Measurements from ENCODE around the gene HDAC7.
"Not testable (repeated sequence)": the region's sequence is repeated elsewhere in the genome, so short reads cannot be mapped to it uniquely, and the experiment has no call there.

The HDAC7 gene

DNA sequence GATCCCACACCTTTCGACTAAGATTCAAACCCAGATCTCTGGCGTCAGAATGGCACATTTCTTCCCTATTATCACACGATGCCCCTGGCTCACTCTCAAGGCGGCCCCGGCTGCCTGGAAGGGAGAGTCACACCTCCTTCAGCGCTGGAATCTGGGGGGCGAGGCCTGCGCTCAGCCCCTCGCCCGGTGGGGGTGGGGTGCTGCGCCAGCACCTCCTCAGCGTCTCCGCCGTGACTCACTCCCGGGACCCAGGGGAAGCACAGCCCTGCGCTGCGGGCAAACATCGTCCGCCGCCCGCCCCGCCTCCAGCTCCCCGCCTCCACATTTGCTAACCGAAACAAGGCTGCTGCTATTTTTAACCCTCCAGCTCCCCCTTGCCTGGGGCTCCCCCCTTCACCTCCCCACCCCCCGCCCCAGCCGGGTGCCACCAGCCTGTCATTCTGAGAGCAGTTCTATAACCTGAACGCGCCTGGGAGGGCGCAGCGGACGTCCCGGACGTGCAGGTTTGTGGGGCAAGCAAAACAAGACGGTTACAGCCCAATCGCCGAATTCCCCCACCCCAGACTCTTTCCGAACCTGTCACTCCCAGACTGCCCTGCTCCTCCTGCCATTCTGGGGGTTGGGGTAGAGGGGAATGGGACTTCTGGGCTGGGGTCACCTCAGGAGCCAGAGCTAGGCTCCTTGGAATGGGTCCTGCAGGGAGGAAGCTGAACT is 6.7 kb downstream of the HDAC7 start:
- DNase-seq (ENCODE audit: low read depth in 2 of 2): peak; percentile 89

DNA sequence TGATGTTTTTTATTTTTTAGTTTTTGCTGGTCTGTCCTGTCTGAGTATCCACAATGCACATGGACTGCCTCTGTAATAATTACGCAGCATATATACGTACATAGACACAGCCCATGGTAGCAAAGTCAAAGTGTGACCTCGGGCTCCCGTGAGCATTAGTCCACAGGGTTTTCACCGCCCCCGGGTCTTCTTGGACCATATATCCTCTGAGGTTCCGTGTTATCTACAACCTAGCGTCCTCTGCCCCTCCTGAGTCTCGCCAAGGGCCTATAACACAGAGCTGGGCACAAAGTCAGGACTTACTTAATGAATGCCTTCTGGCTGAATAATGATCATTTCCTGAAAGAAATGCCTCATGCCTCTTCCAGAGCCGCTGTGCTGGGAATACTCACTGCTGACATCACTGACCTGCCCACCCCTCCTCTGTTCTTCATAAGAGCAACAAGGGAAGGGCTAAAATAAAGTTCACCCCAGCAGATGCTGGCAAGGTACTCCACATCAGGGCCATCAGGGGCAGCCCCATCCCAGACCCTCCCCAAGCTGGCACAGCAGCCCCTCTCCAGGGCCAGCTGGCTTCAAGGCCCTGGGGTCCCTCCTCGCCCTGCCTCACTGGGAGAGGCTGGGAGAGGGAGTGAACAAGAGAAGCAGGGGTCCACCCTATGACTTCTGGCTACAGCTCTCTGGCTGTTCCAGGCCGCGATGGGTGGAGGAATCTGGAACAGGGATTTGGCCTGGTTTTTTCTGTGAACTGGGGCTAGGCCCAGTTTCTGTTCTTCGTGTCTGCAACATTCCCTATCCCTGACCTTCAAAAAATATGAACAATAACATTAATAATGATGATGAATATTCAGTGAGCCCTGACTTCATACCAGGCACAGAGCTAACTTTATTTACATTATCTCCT is 7.9 kb downstream of the HDAC7 start:
- DNase-seq (ENCODE audit: low read depth in 2 of 2): no peak

DNA sequence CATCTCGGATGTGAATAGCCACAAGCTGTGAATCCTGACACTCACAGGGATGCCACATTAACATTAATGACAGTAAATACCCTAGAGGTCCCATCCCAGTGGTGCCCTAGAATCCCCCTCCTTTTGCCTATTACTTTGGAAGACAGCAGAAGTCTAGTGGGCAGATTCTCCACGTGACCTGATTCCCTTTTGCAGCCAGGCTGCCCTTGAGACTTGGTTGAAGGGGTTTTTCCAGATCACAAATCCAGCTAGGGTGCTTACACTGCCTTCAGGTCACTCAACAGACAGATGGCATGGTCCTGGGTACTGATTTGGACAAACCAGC is 8.7 kb downstream of the HDAC7 start:
- no peak for DNase-seq (ENCODE audit: low read depth in 2 of 2)

DNA sequence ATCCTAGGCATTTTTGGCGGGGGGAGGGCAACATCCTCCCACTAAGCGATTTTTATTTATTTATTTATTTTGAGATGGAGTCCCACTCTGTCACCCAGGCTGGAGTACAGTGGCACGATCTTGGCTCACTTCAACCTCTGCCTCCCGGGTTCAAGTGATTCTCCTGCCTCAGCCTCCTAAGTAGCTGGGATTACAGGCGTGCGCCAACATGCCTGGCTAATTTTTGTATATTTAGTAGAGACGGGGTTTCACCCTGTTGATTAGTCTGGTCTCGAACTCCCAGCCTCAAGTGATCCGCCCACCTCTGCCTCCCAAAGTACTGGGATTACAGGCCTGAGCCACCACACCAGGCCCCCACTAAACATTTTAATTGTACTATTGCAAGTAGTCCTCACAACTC is 10.2 kb downstream of the HDAC7 start:
- DNase-seq (ENCODE audit: low read depth in 2 of 2): not testable (repeated sequence)

GRCh38 chr12:47808574-47809365 is 10.9 kb downstream of the HDAC7 start:
- DNase-seq (ENCODE audit: low read depth in 2 of 2): no peak

DNA sequence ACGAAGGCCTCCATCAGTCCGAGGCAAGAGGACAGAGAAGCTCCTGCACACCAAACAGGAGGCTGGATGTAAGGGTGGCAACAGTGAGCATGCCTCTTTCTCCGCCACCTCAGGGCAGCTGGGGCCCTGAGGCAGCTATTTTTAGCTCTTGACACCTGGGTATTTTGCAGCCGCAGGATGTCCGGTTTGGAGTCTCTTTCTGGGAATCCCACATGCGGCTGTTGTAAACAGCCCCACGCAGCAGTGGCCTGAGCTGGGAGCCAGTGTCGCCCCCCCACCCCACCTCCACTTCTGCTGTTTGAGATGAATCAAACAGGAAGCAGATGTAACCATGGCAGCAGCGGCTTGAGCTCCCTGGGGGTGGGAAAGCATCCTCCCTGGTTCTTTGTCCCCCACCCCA is 11.7 kb downstream of the HDAC7 start:
- peak; percentile 64 to 66 for DNase-seq (ENCODE audit: low read depth in 2 of 2)

- no peak for DNase-seq (ENCODE audit: low read depth in 2 of 2)
Measured at GRCh38 chr12:47807338-47807737, 12.4 kb downstream of the HDAC7 start.

GRCh38 chr12:47805417-47805816 is 14.3 kb downstream of the HDAC7 start:
- DNase-seq (ENCODE audit: low read depth in 2 of 2): no peak

- no peak for DNase-seq (ENCODE audit: low read depth in 2 of 2)
Measured at GRCh38 chr12:47804171-47804570, 15.5 kb downstream of the HDAC7 start.

DNA sequence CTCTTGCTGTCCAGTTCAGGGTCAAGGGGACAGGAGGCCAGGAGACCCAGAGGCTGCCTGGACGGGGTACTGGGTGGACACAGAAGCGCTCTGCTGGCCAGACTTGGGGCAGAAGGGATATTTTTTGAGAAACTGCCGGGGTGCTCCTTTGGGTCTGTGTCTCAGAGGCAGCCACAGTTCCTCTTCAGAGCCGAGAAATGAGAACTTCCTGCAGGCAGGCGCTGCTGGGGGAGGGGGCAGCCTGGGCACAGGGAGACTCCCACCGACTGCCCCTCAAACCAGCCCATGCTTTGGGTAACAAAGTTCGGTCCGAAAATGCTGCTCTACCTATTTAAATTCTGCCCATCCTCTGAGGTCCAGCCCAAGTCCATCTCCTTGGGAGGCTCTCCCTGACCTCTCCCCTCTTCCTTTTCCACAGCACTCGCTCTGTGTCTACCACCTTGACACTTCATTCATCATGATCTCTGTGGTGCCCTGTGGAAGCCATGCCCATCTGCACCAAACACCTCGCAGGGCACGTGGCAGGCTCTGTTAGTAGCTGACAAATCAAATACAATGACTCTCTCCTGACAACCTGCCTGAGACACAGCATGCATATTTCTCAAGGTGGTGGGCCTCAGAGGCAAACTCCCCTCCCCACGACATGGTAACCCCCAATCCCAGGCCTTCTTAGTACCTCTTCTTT is 16.4 kb downstream of the HDAC7 start:
- no peak for DNase-seq (ENCODE audit: low read depth in 2 of 2)

DNA sequence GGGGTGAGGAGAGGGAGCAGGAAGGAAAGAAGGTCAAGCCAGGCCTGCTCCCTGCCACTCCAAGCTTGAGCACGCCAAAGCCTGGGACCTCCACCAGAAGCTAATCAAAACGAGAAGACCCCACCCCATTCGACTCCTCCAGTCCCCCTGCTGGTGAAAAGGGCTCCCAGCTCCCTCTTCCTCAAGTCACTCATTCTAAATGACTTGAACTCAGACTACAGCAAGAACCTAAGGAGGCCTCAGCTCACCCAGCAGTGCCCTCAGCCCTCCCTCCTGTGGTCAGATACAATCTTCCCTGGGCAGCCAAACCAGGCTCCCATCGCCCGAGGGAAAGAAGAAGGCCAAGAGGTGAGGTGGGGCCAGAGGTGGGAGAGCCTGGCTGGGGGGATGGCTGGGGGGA is 17.4 kb downstream of the HDAC7 start:
- DNase-seq (ENCODE audit: low read depth in 2 of 2): no peak

GRCh38 chr12:47801904-47802246 is 17.8 kb downstream of the HDAC7 start:
- DNase-seq (ENCODE audit: low read depth in 2 of 2): no peak

DNA sequence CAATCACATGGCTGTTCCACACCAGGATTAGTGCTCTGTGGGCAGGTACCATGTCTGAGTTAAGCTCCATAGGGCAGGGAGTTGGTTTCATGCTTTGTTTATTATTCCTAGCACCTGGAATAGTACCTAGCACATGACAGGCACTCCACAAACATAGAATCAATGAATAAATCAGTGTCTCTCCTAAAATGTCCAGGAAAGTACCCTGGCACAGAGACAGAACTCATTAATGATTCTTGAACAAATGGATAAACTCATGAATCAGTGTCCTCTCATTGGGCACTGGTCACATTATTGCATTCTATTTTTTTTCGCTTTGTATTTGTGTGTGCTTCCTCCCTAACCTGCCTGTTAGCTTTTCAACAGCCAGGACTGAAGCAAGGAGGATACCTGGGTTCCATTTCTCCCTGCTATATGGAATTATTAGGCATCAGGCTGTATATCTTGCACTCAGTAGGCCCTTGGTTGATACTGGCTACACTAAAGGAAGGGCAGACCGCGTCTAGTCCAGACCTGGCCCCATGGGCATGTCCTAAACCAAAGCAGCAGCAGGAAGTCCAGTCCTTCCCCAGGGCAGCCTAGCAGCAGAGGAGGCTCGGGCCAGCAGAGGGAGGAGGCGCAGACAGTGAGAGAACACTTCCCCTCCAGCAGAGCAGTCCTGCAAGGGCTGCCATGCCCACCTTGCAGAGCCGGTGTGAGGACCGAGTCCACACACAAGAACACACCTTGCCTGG is 18.4 kb downstream of the HDAC7 start:
- no peak for DNase-seq (ENCODE audit: low read depth in 2 of 2)

DNA sequence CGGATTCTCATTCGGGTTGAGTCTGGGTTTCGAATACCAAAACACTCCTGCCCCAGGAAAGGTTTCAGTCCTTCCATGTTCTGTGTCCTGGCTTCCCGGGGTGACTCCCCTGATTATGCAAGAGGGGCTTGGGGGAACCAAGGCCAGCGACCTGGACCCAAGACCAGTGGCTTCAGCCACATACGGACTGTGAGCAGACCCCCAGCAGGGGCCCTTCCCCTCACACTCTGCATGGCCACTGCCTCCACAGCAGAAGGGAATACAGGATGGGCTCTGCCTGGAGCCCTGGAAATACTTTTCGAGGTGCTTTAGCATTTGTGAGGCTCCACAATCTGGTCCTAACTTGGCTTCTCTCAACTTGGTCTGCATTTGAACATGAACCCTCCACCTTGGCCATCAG is 19.1 kb downstream of the HDAC7 start:
- no peak for DNase-seq (ENCODE audit: low read depth in 2 of 2)

DNA sequence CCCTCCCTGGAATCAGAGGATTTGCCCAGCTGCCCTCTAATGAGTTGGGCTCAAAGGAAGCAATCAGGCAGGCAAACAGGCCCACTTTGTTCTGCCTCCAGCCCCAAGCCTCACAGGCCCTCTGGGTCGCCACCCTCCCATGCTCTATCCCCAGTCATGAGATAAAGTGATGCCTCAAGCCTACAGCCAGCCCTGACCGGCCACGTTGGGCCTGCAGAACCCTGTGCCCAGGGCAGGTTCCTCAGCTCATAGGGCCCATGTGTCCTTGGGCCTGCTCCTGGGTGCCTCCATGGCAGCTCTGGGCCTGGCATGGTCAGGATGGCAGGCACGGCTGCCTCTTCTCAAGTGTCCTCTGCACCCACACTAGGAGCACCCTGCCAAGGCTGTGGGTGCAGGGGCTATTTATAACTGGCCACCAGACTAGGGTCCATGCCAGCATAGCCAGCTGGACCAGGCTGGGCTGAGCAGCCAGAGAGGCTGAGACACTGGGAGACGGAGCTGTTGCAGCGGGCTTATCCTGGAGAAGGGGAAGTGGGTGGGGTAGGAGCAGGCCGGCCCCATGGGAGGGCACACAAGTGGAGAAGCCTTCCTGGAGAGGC is 20.2 kb downstream of the HDAC7 start:
- DNase-seq (ENCODE audit: low read depth in 2 of 2): no peak

GRCh38 chr12:47798382-47798948 is 21.2 kb downstream of the HDAC7 start:
- DNase-seq (ENCODE audit: low read depth in 2 of 2): no peak

DNA sequence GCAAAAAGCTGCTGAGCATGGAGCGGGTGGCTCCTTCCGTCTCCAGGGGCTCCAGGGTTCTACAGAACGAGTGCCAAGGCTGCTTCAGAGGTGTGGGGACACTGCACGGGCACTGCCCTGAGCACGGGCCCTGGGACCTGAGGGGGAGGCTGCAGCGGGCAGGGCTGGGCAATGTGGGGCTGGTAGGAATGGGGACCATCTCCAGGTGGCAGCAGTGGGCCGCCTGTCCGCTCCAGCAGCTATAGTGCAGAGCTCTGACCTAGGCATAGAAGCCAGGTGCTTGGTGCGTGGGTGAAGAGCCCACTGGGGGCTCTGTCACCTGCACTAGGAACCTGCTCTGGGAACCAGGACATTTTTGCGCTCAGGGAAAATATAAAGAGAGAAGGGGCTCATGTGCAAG is 22.3 kb downstream of the HDAC7 start:
- no peak for DNase-seq (ENCODE audit: low read depth in 2 of 2)

DNA sequence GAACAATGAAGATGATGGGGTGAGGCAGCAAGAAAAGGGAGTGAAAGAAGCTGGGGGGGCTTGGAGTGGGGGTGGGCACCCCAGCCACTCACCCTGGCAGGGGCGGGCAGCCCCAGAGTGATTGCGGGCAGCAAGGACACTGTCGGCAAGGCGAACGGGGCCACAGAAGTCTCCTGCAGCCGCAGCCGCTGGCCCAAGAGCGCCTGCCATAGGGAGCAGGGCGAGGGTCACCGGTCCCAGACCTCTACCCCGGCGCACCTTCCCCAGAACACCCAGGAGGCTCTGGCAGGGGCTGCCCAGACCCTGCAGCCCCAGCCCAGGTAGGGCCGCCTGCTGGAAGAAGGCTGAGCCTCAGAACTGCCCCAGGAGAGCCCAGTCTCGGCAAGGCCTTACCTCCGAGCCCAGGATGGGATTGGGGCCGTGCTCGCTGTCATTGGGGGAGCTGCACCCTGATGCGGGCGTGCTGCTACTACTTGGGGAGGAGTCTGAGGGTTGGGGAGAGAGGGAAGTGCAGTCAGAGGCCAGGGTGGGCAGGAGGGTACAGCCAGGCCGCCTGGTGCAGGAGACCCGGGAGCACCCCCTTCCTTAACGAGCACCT is 23.8 kb downstream of the HDAC7 start:
- no peak for DNase-seq (ENCODE audit: low read depth in 2 of 2)

DNA sequence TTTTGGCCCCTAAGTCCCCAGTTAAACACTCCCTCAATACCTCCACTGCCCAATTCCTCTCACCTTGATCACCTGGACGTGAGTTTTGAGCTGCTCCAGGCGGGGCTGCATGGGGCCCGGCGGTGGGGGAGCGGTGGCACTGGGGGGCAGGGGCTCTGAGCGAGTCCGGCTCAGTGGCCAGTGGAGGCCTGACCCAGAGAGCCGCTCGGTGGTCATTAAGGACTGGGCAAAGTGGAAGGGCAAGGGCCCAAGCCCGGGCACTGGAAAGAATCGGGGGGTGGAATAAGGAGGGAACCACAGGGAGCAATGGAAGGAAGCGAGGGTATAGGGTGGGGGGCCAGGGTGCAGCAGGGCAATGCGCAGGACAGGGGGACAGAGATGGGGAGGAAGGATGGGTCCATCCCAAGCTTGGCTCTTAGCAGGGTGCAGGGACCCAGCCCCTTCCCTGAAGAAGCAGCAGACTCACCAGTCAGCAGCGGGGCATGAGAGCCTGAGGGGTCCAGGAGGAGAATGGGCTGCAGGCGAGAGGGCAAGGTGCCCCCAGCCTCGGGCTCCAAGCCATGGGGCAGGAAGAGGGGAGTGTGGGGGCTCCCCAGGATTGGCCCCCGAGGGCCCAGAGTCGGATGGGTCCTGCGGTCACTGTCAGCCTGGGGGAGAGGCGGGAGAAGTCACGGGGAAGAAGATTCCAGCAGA is 24.4 kb downstream of the HDAC7 start:
- DNase-seq (ENCODE audit: low read depth in 2 of 2): no peak

GRCh38 chr12:47794679-47795078 is 25.0 kb downstream of the HDAC7 start:
- no peak for DNase-seq (ENCODE audit: low read depth in 2 of 2)

Data from activated CD8-positive, alpha-beta memory T cell treated with anti-CD3 and anti-CD28 coated beads for 4 hours (primary cell).